Hepatocyte (in vitro differentiated cells): ENCODE measurements around the gene LENG8.
"Not testable (repeated sequence)": the region's sequence is repeated elsewhere in the genome, so short reads cannot be mapped to it uniquely, and the experiment has no call there.

ENCODE experiments used
- CTCF ChIP-seq: fragments of 200-600 bp; sonication (generic); IDR thresholded peaks from 2 replicates; pipeline ENCODE4 v1.5.1; 2016; ENCODE audit warnings: antibody characterized with exemption, mild to moderate bottlenecking; ENCODE audit not compliant: poor library complexity
- EZH2phosphoT487 ChIP-seq: fragments of 200-600 bp; sonication (generic); IDR thresholded peaks from one replicate; pipeline ENCODE4 v1.6.1; 2018; ENCODE audit warnings: antibody characterized with exemption, mild to moderate bottlenecking, low read depth, moderate library complexity; ENCODE audit not compliant: unreplicated experiment, severe bottlenecking

- TF ChIP-seq EZH2phosphoT487, CTCF: not testable (repeated sequence)
Measured at GRCh38 chr19:54508487-54508886, 59.5 kb downstream of the LENG8 start.
